Measurements from ENCODE around the gene TIFAB.

TIFAB gene

DNA sequence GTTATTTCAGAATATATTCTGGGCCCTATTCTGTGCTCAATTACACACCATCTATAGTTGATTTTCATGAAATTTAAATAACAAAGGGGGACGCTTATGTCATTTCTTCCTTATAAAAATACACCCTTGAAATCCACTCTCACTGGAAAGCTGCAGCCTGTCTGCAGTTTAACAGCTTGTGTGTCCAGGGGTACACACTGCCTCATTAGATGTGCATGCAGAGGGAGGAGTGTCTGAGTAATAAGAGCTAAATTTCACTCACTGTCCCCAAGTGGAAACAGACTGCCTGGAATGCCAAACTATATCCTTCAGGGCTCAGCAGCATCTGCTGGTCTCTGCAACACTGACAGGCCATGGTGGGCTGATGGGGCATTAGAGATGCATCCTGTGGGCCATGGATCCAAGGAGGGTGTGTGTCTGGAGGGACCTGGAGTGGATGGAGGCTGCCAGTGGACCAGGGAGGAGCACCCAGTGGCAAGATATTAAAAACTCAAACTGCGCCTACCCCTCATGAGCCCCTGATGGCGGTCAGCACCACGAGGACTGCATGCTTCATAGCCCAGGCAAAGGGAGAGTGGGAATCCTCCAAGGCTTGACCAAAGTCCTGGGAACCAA is 15.8 kb upstream of the TIFAB start:
- TF ChIP-seq, protein P1, sequence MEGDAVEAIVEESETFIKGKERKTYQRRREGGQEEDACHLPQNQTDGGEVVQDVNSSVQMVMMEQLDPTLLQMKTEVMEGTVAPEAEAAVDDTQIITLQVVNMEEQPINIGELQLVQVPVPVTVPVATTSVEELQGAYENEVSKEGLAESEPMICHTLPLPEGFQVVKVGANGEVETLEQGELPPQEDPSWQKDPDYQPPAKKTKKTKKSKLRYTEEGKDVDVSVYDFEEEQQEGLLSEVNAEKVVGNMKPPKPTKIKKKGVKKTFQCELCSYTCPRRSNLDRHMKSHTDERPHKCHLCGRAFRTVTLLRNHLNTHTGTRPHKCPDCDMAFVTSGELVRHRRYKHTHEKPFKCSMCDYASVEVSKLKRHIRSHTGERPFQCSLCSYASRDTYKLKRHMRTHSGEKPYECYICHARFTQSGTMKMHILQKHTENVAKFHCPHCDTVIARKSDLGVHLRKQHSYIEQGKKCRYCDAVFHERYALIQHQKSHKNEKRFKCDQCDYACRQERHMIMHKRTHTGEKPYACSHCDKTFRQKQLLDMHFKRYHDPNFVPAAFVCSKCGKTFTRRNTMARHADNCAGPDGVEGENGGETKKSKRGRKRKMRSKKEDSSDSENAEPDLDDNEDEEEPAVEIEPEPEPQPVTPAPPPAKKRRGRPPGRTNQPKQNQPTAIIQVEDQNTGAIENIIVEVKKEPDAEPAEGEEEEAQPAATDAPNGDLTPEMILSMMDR (IDR thresholded peaks at IDR 0.05; ENCODE audit: control extremely low read depth, extremely low read depth, low read depth, missing control alignments), result no peak
- ChIA-PET POLR2A (no interaction called here), CTCF (interaction anchor here (6.4 to 30.0 kb wide), 2 partner anchors 11 to 91 kb away, joined by 76 to 914 read pairs; no protein-coding TSS in a partner anchor)
- no peak for DNase-seq (ENCODE audit: extremely low spot score)

DNA sequence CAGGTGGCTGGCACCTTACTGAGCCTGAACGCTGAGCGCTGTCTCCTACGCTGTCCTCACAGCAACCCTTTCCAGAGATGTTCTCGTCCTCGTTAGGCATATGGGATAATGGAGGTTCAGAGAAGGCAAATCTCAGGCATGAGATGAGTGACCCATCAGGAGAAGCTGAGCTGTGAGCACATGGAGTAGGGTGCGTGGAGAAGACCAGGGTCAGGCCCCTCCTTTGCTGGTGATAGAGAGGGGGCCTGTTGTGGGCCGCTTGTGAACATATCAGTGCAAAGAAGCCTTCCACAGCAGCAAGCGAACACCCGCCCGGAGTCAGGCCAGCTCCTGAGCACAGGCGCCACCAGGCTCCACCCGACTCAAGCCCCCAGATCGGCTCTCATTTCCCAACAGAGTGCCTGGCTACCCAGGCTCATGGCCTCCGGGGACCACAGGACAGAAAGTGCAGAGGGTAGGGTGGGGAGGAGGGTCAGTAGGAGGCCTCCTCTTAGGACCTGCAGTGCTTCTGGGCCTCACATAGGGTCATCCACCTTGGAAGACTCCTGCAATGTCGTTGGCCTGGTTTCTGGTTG is 15.0 kb upstream of the TIFAB start:
- TF ChIP-seq, protein P1 (IDR thresholded peaks at IDR 0.05; ENCODE audit: control extremely low read depth, extremely low read depth, low read depth, missing control alignments), result no peak
- DNase-seq (ENCODE audit: extremely low spot score), result no peak
- ChIA-PET POLR2A (no interaction called here), CTCF (interaction anchor here (1.1 to 30.0 kb wide), 13 partner anchors 9 to 125 kb away, joined by 3 to 914 read pairs (median 9); no protein-coding TSS in a partner anchor)

DNA sequence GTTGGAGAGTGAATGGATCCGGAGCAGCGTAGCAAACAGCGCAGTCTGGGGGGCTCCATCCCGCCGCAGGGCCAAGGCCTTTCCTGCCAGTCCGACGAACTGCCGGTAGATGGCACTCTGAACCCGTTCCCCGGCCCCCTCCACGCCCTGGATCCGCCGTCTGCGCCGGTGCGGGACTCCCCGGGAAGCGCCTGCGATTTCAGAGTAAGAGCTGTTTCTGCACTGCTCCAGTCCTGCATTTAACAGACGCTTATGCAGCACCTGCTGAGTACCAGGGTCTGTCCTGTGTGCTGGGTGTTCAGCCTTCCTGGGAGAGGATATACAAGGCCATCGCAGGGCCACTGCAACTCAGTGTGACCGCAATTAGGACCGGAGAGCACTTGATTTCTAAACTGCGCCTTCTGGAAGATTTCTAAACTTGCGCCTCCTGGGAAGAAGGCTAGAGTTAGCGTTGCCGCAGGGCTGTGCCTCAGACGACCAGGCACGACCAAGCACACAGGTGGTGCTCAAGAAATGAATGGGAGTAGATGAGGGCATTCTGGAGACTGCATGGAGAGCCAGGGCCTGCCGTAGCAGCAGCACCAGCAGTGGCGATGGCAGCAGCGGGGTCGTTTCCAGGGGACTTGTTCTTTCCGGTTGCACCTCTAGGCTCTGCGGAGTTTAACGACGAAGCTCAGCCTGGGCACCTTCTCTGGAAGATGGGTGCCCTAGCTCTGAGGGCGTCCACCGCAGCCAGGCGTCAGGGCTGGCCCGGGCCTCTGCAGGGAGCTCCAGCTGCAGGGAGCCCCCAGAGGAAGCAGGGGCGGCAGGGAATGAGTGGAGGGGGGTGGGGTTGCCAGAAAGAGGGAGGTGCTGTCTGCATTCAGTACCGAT is 14.3 kb upstream of the TIFAB start:
- TF ChIP-seq, protein P1 (IDR thresholded peaks at IDR 0.05; ENCODE audit: control extremely low read depth, extremely low read depth, low read depth, missing control alignments), result peak; percentile 82
- ChIA-PET CTCF (interaction anchor here (0.7 to 30.0 kb wide), 20 partner anchors 9 to 126 kb away, joined by 3 to 914 read pairs (median 5); no protein-coding TSS in a partner anchor), POLR2A (no interaction called here)
- DNase-seq (ENCODE audit: extremely low spot score), result peak; percentile 85

DNA sequence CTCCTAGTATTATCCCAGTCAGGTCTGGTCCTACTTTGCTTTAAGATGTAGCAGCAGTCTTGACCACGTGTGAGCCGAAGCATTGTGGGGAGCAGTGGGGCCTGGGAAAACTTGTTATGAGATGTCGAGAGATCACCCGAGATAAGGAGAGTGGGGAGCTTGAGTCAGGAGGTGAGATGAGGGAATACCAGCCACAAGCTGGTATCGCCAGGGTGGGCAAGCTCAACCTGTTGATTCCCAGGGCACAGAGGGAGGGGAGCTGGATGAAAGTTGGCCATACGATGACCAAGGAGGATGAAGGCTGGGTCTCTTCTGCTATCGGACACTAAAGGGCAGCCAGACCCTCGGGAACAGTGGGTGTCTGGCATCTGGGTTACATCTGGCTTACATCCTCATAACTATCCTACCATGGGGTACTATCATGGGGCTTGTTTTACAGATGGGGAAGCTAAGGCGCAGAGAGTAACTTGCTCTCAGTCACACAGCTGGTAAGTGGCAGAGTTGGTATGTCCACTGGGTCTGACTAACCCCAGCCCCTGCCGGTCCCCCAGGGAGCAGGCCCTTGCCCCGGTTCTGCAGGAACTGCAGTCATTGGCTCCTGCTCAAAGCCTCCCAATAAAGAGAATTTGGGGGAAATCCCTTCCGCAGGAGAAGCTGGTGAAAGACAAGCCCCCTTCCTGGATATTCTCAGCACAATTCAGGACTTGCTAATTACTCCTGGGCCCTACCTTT is 13.4 kb upstream of the TIFAB start:
- TF ChIP-seq, protein P1 (IDR thresholded peaks at IDR 0.05; ENCODE audit: control extremely low read depth, extremely low read depth, low read depth, missing control alignments), result no peak
- POLR2A ChIA-PET, result no interaction called here
- CTCF ChIA-PET, result interaction anchor here (0.9 to 30.0 kb wide), 18 partner anchors 9 to 365 kb away, joined by 3 to 914 read pairs (median 5); no protein-coding TSS in a partner anchor

DNA sequence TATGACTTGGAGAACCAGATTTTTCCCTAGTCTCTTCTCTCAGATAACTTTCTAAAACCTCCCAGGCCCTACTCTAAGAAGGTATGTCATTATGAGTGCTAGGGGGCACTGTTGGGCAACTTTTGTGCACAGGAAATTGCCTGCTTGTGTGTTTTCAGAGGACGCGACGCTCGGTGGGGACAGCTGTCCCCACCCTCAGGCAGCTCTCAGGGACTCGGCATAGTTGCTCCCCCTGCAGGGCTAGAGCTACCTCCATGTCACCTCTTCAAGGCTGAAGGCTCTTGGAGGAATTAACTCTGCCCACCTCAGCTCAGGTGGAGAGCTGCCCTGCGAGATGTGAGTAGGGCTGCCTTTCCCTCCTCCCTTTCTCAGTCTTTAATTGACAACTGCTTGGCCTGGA is 10.2 kb upstream of the TIFAB start:
- ChIA-PET CTCF (interaction anchor here (0.8 to 30.0 kb wide), 9 partner anchors 10 to 97 kb away, joined by 3 to 914 read pairs (median 6); no protein-coding TSS in a partner anchor), POLR2A (no interaction called here)
- TF ChIP-seq, protein P1 (IDR thresholded peaks at IDR 0.05; ENCODE audit: control extremely low read depth, extremely low read depth, low read depth, missing control alignments), result peak; percentile 48
- DNase-seq (ENCODE audit: extremely low spot score), result peak; percentile 69

More for the DNA sequence above, 13.4 kb upstream of the TIFAB start:
- DNase-seq (ENCODE audit: extremely low spot score), result no peak
